Activated CD8-positive, alpha-beta memory T cell treated with anti-CD3 and anti-CD28 coated beads, Interleukin-2, amount 50 U/mL, for 1 hour (primary cell): Measurements from ENCODE around the gene FAM107B.
"Not testable (repeated sequence)": the region's sequence is repeated elsewhere in the genome, so short reads cannot be mapped to it uniquely, and the experiment has no call there.

Experiments used
- DNase-seq: peaks from one replicate; pipeline ENCODE4 v3.0.0-alpha.2; 2020; ENCODE audit errors: extremely low read depth

Gene FAM107B

GRCh38 chr10:14736043-14736442 is 38.7 kb downstream of the FAM107B start:
- no peak for DNase-seq

DNA sequence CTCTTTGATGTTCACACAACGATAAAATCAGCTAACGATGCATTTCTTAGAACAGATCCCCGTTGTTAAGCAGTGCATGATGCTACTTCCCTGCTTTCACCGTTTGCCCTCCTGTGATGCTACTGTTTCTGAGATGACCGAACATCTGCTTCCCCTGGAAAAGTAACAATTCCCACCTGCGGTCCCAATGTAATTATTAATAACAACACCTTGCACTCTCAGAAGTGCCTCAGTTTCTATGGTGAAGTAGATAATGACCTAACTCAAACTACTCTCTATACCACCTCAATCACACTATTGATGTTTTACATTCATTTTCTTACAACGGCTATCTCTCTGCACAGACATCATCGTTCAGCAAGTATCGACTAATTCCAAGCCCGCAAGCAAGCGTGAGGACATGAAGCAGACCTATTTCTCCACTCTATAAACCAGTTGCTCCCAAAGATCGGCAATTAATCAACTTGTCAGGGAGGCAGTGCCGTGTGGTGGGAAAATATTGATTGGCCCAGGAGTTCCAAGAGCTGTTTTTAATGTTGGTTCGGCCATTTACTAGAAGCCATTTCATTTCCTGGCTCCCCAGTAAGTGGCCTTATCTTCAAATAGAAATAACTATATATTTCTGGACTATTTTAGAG is 42.7 kb downstream of the FAM107B start:
- DNase-seq = no peak

- DNase-seq = no peak
These were observed 46.4 kb downstream of the FAM107B start for GRCh38 chr10:14728346-14728745.

DNA sequence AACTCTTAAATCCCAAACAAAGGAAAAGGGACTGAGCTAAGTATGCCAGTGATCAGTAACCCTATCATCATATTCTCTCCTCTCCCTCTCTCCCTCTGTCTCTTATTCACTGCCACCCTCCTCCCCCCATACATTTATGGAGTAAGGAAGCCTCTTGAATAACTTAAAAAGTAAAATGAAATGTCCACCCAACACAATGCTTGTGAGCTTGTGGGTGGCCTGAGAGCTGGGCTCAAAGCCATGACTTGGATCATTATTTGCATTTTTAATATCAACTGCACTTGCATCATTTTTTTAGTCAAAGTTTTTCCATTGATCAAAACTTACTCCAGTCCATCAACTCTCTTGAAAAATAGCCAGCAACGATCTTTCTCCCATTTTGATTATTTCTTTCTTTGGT is 46.8 kb downstream of the FAM107B start:
- no peak for DNase-seq

- DNase-seq = no peak
These were observed 47.2 kb downstream of the FAM107B start for GRCh38 chr10:14727465-14727864.

DNA sequence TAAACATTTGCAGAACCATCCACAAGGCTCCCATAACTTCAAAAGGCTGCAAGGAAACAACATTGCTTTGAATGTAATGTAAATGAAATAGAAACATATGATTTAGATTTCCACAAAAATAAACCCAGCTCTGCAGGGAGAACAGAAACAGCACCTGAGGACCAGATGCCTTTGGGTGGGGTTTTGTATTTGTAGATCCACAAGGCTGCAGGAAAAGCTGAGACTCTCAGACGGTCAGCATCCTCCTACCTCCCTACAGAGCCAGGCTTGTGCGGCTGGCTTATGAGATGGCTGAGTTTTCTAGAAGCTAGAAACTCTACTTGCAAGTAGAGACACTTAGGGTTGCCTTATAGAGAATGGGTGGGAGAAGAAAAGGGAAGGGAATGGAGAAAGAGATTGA is 49.8 kb downstream of the FAM107B start:
- DNase-seq = no peak

DNA sequence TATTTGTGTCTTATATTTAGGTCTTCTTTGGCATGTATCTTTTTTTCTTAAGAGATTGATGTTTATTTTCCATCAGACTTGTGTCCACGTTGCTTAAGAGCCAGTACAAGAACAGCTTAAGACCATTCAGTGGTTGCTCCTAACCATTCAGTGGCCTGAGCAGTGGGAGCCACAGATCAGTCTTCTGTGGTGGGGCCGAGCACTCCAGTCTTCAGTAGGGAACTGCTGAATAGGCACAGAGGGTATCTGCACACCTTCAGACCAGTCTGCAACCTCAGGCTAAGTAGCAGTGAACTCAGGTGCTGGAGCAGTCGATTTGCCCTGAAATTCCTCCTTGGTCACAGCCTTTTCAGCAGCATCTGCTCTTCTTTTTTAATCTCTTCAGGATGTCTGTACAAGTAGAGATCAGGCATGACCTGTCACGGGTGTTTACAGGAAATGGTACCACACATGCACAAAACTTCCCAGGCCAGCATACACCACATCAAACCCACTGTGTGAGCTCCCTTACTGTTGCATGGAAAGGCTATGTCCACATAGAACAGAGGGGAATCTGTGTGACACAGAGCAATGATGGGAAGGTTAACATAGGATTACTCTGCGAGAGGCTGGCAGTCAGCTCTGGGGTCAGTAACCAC is 51.5 kb downstream of the FAM107B start:
- no peak for DNase-seq

GRCh38 chr10:14717552-14717951 is 57.1 kb downstream of the FAM107B start:
- DNase-seq = no peak

DNA sequence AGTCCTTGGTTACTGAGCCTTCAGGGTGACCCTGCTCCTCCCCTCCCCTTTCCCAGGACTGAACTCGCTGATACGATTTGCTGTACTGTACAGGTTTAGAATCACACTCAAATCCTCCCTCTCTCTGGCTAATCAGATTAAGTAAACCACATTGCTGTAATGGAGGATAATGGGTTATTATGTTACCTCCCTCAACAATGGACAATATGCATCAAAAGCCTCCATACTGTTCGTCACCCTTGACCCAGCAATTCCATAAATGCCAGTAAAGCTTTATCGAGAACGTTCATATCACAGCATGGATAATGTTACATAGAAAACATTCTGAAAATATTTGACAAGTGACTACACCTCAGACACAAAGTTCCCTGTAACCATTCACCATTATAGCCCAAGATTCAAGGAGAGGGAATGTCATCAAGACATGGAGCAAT is 61.7 kb downstream of the FAM107B start:
- no peak for DNase-seq

- DNase-seq = not testable (repeated sequence)
These were observed 65.4 kb downstream of the FAM107B start for GRCh38 chr10:14709344-14709743.

- DNase-seq = no peak
These were observed 67.2 kb downstream of the FAM107B start for GRCh38 chr10:14707481-14707880.

DNA sequence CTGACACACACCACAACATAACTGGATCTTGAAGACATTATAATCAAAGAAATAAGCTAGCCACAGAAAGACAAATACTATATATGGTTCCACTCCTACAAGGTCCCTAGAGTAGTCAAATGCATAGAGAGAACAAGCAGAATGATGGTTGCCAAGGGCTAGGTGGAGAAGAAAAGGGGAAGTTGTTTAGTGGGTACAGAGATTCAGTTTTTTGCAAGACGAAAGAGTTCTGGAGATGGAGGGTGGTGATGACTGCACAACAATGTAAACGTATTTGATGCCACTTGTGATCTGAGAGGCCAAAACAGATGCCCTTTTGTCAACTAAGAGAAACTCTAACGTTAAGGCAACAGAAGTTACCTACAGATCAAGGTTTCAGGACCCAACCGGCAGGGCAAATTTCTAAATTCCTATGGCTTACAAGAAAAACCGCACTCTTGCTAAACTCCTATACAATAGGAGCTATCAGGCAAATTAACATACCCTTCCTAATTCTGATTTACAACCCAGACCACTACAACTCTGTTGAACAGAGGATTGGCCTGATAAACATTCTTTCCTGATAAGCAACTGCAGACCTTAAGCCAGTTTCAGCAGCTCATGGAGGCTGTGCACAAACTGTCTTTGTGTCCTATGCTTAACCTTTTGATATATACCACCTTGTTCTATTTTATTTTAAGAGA is 69.0 kb downstream of the FAM107B start:
- no peak for DNase-seq

- DNase-seq = no peak
These were observed 71.1 kb downstream of the FAM107B start for GRCh38 chr10:14703631-14704001.

GRCh38 chr10:14701466-14701865 is 73.2 kb downstream of the FAM107B start:
- DNase-seq = no peak

- no peak for DNase-seq
These were observed 74.2 kb downstream of the FAM107B start for GRCh38 chr10:14700546-14700945.

- no peak for DNase-seq
These were observed 75.2 kb downstream of the FAM107B start for GRCh38 chr10:14699482-14699881.

- DNase-seq = no peak
These were observed 75.9 kb downstream of the FAM107B start for GRCh38 chr10:14698829-14699170.

GRCh38 chr10:14698111-14698828 is 76.4 kb downstream of the FAM107B start:
- DNase-seq = no peak

GRCh38 chr10:14697281-14697680 is 77.4 kb downstream of the FAM107B start:
- no peak for DNase-seq

DNA sequence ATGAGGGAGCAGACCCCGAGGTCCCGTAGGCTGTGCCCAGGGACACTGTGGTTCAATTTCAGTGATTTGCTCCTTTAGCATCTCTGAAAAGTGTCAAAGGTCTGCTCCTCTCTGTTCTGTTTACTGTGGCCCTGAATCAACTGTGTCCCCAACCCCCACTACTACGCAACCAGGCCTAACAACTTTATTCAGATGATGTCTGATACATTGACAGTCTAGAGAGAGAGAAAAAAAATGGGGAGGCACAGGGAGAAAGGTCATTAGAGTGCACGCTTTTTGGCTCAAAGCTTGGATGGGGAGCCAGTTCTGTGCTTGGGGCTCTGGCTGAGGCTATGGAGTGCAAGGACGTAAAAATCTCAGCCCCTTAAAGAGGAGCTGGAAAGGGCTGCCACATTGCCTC is 77.9 kb downstream of the FAM107B start:
- DNase-seq = no peak

DNA sequence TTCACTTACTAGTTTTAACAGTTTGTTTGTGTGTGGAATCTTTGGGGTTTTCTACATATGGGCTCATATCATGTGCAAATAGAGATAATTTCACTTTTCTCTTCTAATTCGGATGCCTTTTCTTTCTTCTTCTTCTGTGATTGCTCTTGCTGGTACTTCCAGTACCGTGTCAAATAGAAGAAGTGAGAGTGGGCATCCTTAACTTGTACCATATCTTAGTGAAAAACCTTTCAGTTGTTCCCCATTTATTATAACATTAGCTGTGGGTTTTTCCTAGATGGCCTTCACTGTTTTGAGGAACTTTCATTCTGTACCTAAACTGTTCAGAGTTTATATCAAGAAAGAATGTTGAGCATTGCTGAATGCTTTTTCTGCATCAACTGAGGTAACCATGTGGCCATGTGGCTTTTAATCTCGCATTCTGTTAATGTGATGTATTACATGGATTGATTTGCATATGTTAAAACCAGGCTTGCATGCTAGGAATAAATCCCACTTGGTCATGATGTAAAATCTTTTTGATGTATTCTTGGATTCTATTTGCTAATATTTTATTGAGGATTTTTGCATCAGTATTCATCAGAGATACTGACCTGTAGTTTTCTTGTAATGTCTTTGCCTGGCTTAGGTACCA is 78.7 kb downstream of the FAM107B start:
- DNase-seq = no peak

- DNase-seq = no peak
These were observed 80.8 kb downstream of the FAM107B start for GRCh38 chr10:14693891-14694290.
